ENCODE data around the gene PSG5. TPM values are rescaled to one million over a fixed set of nuclear protein-coding genes. Genes with fewer than 3 reads are reported as not detected.
A peak's percentile ranks its signal among the peaks of the same experiment; 100 is the strongest.
"Not testable (repeated sequence)": the region's sequence is repeated elsewhere in the genome, so short reads cannot be mapped to it uniquely, and the experiment has no call there.

The PSG5 gene
- total RNA-seq, 1 donor from 2014 or later = 3.9 TPM

- DNase-seq (ENCODE audit: low read depth) = peak; percentile 40
- H3K4me3 ChIP-seq (ENCODE audit: low read depth, low read length) = not testable (repeated sequence)
Measured at GRCh38 chr19:43201337-43201801, 15.0 kb upstream of the PSG5 start.

GRCh38 chr19:43198686-43199419 is 12.5 kb upstream of the PSG5 start:
- not testable (repeated sequence) for DNase-seq (ENCODE audit: low read depth); H3K4me3 ChIP-seq (ENCODE audit: low read depth, low read length)
- peak; percentile 16 for TF ChIP-seq CTCF (conservative IDR thresholded peaks at IDR 0.05; ENCODE audit: low read depth, low read length)

GRCh38 chr19:43197666-43198397 is 11.5 kb upstream of the PSG5 start:
- DNase-seq (ENCODE audit: low read depth); H3K4me3 ChIP-seq (ENCODE audit: low read depth, low read length): not testable (repeated sequence)

GRCh38 chr19:43194397-43194796 is 8.1 kb upstream of the PSG5 start:
- not testable (repeated sequence) for DNase-seq (ENCODE audit: low read depth); H3K4me3 ChIP-seq (ENCODE audit: low read depth, low read length)

GRCh38 chr19:43192381-43193155 is 6.2 kb upstream of the PSG5 start:
- DNase-seq (ENCODE audit: low read depth); H3K4me3 ChIP-seq (ENCODE audit: low read depth, low read length): not testable (repeated sequence)

GRCh38 chr19:43188092-43188491 is 1.8 kb upstream of the PSG5 start:
- TF ChIP-seq CTCF (conservative IDR thresholded peaks at IDR 0.05; ENCODE audit: low read depth, low read length) = peak; percentile 34
- not testable (repeated sequence) for DNase-seq (ENCODE audit: low read depth); H3K4me3 ChIP-seq (ENCODE audit: low read depth, low read length)

- not testable (repeated sequence) for H3K4me3 ChIP-seq (ENCODE audit: low read depth, low read length)
- DNase-seq (ENCODE audit: low read depth) = peak; percentile 47
Measured at GRCh38 chr19:43181869-43182771, 4.2 kb downstream of the PSG5 start.

GRCh38 chr19:43179569-43180147 is 6.7 kb downstream of the PSG5 start:
- not testable (repeated sequence) for DNase-seq (ENCODE audit: low read depth); H3K4me3 ChIP-seq (ENCODE audit: low read depth, low read length)
- peak; percentile 40 for TF ChIP-seq CTCF (conservative IDR thresholded peaks at IDR 0.05; ENCODE audit: low read depth, low read length)

GRCh38 chr19:43178577-43178976 is 7.8 kb downstream of the PSG5 start:
- H3K4me3 ChIP-seq (ENCODE audit: low read depth, low read length); DNase-seq (ENCODE audit: low read depth): not testable (repeated sequence)

GRCh38 chr19:43165906-43166305 is 20.4 kb downstream of the PSG5 start:
- H3K4me3 ChIP-seq (ENCODE audit: low read depth, low read length); DNase-seq (ENCODE audit: low read depth): not testable (repeated sequence)

GRCh38 chr19:43163135-43163534 is 23.2 kb downstream of the PSG5 start:
- H3K4me3 ChIP-seq (ENCODE audit: low read depth, low read length); DNase-seq (ENCODE audit: low read depth): not testable (repeated sequence)

- not testable (repeated sequence) for DNase-seq (ENCODE audit: low read depth); H3K4me3 ChIP-seq (ENCODE audit: low read depth, low read length)
Measured at GRCh38 chr19:43162261-43162660, 24.1 kb downstream of the PSG5 start.
